Heart left ventricle (tissue), 16 donors: ENCODE data around the gene GNB1L. TPM values are rescaled to one million over a fixed set of nuclear protein-coding genes. Genes with fewer than 3 reads are reported as not detected.

Experiments used
- ATAC-seq, 4 donors: fragments of 200-7000 bp; cut with Tn5 transposase; one replicate each; pipeline ENCODE4 v1.9.1; 2020 to 2022; ENCODE audit warnings: moderate library complexity in 4 of 4, mild to moderate bottlenecking in 3 of 4, moderate number of reproducible peaks in 1 of 4
- DNase-seq, 5 donors: peaks; one replicate each; pipeline ENCODE4 v3.0.0-alpha.2; 2020
- H3K27ac ChIP-seq, 12 donors: fragments of 200-600 bp; sonication (generic) in 4 of 12; one replicate each; pipeline versions ENCODE4 v1.5.0 to v1.8.0; 2016 to 2022; ENCODE audit warnings: mild to moderate bottlenecking in 2 of 12
- H3K27me3 ChIP-seq, 9 donors: fragments of 200-600 bp; sonication (generic) in 2 of 9; one replicate each; pipeline versions ENCODE4 v1.5.1 to v1.8.0; 2016 to 2022; ENCODE audit warnings: mild to moderate bottlenecking in 3 of 9
- H3K36me3 ChIP-seq, 9 donors: fragments of 200-600 bp; sonication (generic) in 2 of 9; one replicate each; pipeline versions ENCODE4 v1.5.0 to v1.8.0; 2018 to 2022; ENCODE audit warnings: mild to moderate bottlenecking in 2 of 9
- H3K4me1 ChIP-seq, 12 donors: fragments of 200-600 bp; sonication (generic) in 4 of 12; one replicate each; pipeline versions ENCODE4 v1.5.0 to v1.8.0; 2016 to 2022; ENCODE audit warnings: mild to moderate bottlenecking in 3 of 12
- H3K4me3 ChIP-seq, 12 donors: fragments of 200-600 bp; sonication (generic) in 4 of 12; one replicate each; pipeline versions ENCODE4 v1.5.0 to v1.8.0; 2017 to 2022; ENCODE audit warnings: mild to moderate bottlenecking in 9 of 12, moderate library complexity in 4 of 12
- H3K9me3 ChIP-seq, 12 donors: fragments of 200-600 bp; sonication (generic) in 4 of 12; one replicate each; pipeline versions ENCODE4 v1.5.0 to v1.8.0; 2016 to 2022; ENCODE audit warnings: mild to moderate bottlenecking in 1 of 12
- CTCF ChIP-seq, 12 donors: fragments of 200-600 bp; sonication (generic) in 4 of 12; IDR thresholded peaks; one replicate each; pipeline versions ENCODE4 v1.5.0 to v1.8.0; 2018 to 2022; ENCODE audit warnings: antibody characterized with exemption in 12 of 12, mild to moderate bottlenecking in 5 of 12
- POLR2A ChIP-seq, 2 donors: fragments of 450-650 bp; IDR thresholded peaks; one replicate each; pipeline ENCODE4 v1.6.1; 2017; ENCODE audit warnings: antibody characterized with exemption in 2 of 2, mild to moderate bottlenecking in 2 of 2, moderate library complexity in 2 of 2
- WGBS, 4 donors: extraction: QIAGEN DNeasy Blood & Tissue Kit in 2 of 4; methylation state at CpG; one replicate each; pipeline versions ENCODE4 v1.1.5 to v1.1.7; 2013 to 2018; 5-methylcytosine and 5-hydroxymethylcytosine counted together
- intact Hi-C, 10 donors: fragments of 100-400 bp; cut with DNase I; formaldehyde crosslinking; loops; one replicate each; pipeline versions ENCODE4 v1.11.1 to v1.14.2; 2022
- polyA plus RNA-seq, 2 donors: library from polyadenylated mRNA; stranded (reverse); fragments of 200-250 nt; gene quantifications; one replicate each; pipeline ENCODE4 v1.2.3, GENCODE V29; 2013
- total RNA-seq, 9 donors: library from RNA; depleted of rRNA in 2 of 9; stranded (reverse); fragments of >200 nt in 2 of 9; fragmentation: NEBNext Ultra II Directional in 3 of 9; extraction: Animal tissue kit (Norgen Biotek cat#: 25700) in 3 of 9; gene quantifications; one replicate each; pipeline versions ENCODE4 v1.1.0 to v1.2.4, GENCODE V29; 2016 to 2023
- donor health status: ischemic (EF 13 %, LVEDD 7.1; RV severe dilation, severe dysfunction).
- donor health status: healthy with polysubstance abuse.
- donor health status: DM: no; HTN: yes; CAD: no.
- donor health status: DM: no; HTN: no; CAD: no.
- donor health status: ischemic (EF 25% LVEDD 6.9; RV normal size, moderate dysfunction).
- donor health status: ischemic (EF 25% LVEDD 5.7; RV mildly dilated, moderate dysfunction).
- donor health status: healthy.
- donor health status: DM: yes; HTN: yes; CAD: no.
- donor health status: ischemic (EF 35%, LVEDD 5.7; RV mildly dilated, moderate dysfunction).
- donor health status: nonischemic (EF 11% LVEDD 7.7; RV severe dilation, severe dysfunction).
- donor health status: DM: yes; HTN: yes; CAD: no.
- donor health status: PGD.
- donor health status: ischemic (EF 29% LVEDD 5.4; RV normal size, mild dysfunction).
- donor health status: nonischemic (EF 23%, LVEDD 6.1; RV moderate dilation, normal function).

GNB1L gene
- total and polyA plus RNA-seq, 11 donors: 1.6 to 9.2 (median 2.4) TPM

DNA sequence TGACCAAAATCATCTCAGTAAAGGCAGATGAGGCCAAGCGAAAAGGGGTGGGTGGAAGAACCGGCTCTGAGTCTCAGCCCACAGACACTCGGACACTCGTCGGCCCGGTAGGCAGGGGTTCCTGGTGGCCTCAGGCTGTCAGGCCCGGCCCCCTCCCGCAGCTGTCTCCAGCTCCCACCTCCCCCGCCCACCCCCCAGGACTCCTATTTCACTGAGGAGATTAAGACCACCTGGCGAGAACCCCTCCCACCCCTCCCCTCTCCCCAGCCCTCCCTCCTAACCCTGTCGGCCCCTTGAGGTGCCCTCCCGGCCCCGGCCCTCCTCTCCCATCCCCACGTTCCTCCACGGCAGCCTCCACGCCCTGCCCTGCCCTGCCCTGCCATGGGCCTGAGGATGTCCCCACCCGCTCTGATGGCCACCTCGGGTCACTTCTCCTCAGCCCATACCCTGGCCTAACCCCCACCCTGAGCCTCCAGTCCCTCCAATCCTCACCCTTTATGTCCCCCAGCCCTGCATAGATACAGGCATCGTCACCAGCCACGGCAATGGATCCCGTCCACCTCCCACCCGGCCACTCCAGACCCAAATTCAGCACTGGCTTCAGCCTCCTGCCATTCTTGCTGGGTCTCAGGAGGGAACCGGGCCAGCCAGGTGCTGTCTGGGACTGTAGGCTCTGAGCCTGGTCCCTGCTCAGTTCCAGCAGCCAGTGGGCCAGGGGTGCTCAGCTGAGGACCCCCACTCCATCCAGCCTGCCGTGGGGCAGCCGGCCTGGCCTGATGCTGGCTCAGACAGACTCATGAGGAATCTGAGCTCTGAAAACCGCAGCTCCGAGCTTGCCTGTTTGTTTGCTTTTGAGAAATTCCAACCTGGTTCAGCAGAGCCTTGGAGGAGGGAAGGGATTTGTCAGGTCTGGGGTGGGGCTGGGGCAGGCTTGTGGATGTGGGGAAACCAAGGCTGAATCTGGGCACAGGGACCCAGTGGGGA lies 103.9 kb downstream of the GNB1L start:
- TF ChIP-seq POLR2A (IDR thresholded peaks at IDR 0.05) (no peak), CTCF (IDR thresholded peaks at IDR 0.05) (no peak)
- ATAC-seq (no peak), DNase-seq (no peak)
- peaks cover 0 to 17% (median 4%) of the 10 kb centered on the region in 12 donors for H3K4me1 ChIP-seq
- H3K4me3 ChIP-seq: no peak overlapping the region
- intact Hi-C loops: no loop called here
- H3K36me3 ChIP-seq: no peaks in the 10 kb centered on the region
- H3K9me3 ChIP-seq: no peaks in the 10 kb centered on the region
- peaks cover 15 to 44% (median 28%) of the 10 kb centered on the region in 9 donors for H3K27me3 ChIP-seq
- WGBS, 4 donors: 72 to 78% (median 77%) methylated on average over 23 to 27 of the region's 27 CpGs
- H3K27ac ChIP-seq: no peak overlapping the region

- DNase-seq (no peak), ATAC-seq (no peak)
- intact Hi-C loops: loop anchor here in 1 of 10 donors (5.0 kb wide), 1 partner anchor 102 kb away; the partner anchor contains the start of genes GNB1L and RTL10
- Histone ChIP-seq H3K4me1 (peaks cover 0 to 17% (median 10%) of the 10 kb centered on the region in 12 donors), H3K27ac (no peak overlapping the region), H3K27me3 (peaks cover 6 to 35% (median 19%) of the 10 kb centered on the region in 9 donors), H3K9me3 (no peaks in the 10 kb centered on the region), H3K4me3 (no peak overlapping the region), H3K36me3 (no peaks in the 10 kb centered on the region)
- TF ChIP-seq POLR2A (IDR thresholded peaks at IDR 0.05) (no peak), CTCF (IDR thresholded peaks at IDR 0.05) (no peak)
- WGBS, 4 donors: 84 to 90% (median 88%) methylated on average over 1 to 12 of the region's 12 CpGs
These were observed 104.8 kb downstream of the GNB1L start for GRCh38 chr22:19749876-19750275.

- 75 to 85% (median 82%) methylated on average over 14 to 15 of the region's 15 CpGs for WGBS, 4 donors
- Histone ChIP-seq H3K27ac (no peak overlapping the region), H3K27me3 (peaks cover 0 to 28% (median 12%) of the 10 kb centered on the region in 9 donors), H3K4me3 (no peak overlapping the region), H3K4me1 (peaks cover 0 to 22% (median 11%) of the 10 kb centered on the region in 12 donors), H3K36me3 (no peaks in the 10 kb centered on the region), H3K9me3 (no peaks in the 10 kb centered on the region)
- intact Hi-C loops: loop anchor here in 1 of 10 donors (5.0 kb wide), 1 partner anchor 103 kb away; the partner anchor contains the start of genes GNB1L and RTL10
- DNase-seq: no peak
- ATAC-seq: no peak
- TF ChIP-seq CTCF (IDR thresholded peaks at IDR 0.05) (no peak), POLR2A (IDR thresholded peaks at IDR 0.05) (no peak)
These were observed 105.5 kb downstream of the GNB1L start for GRCh38 chr22:19748991-19749664.

DNA sequence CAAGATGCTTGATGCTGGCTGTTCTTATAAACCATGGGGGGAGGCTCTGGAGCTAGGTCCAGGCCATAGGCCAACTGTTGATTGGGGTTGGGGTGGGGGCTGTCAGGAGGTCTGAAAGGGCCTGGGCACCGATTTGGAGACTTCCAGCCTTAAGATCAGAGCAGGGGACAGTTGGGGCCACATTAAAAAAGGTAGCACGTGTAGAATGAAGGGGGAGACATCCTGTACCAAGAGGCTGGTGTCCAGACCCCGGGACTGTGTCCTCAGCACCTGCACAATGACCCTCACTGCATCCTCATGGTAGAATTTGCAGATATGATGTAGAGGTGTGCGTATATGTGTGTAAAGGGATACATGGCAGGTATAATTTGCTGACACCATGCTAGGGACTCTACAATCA lies 106.5 kb downstream of the GNB1L start:
- intact Hi-C loops: loop anchor here in 1 of 10 donors (5.0 kb wide), 1 partner anchor 104 kb away; the partner anchor contains the start of genes GNB1L and RTL10
- ATAC-seq: no peak
- no peak overlapping the region for H3K4me3 ChIP-seq

More for the DNA sequence above, 106.5 kb downstream of the GNB1L start:
- DNase-seq: no peak
- 68 to 89% (median 73%) methylated on average over 4 of the region's 4 CpGs for WGBS, 4 donors
- TF ChIP-seq POLR2A (IDR thresholded peaks at IDR 0.05) (no peak), CTCF (IDR thresholded peaks at IDR 0.05) (no peak)
- H3K4me1 ChIP-seq: peaks cover 0 to 23% (median 11%) of the 10 kb centered on the region in 12 donors
- H3K36me3 ChIP-seq: no peaks in the 10 kb centered on the region
- H3K27me3 ChIP-seq: peaks cover 0 to 18% (median 2%) of the 10 kb centered on the region in 9 donors
- no peak overlapping the region for H3K27ac ChIP-seq
- H3K9me3 ChIP-seq: no peaks in the 10 kb centered on the region
